ENCODE data around the gene EIF4B.

The EIF4B gene

GRCh38 chr12:53090105-53090504 lies 83.8 kb downstream of the EIF4B start:
- H3K9me3 ChIP-seq (ENCODE audit: severe bottlenecking), result no peaks in the 10 kb centered on the region
- no peaks in the 10 kb centered on the region for H3K36me3 ChIP-seq
- H3K4me3 ChIP-seq (ENCODE audit: low read depth, low read length), result no peak overlapping the region
- no peaks in the 10 kb centered on the region for H3K27me3 ChIP-seq (ENCODE audit: insufficient read depth, low read depth, severe bottlenecking)
- H3K27ac ChIP-seq, result no peak overlapping the region
- TF ChIP-seq CTCF (IDR thresholded peaks at IDR 0.05; ENCODE audit: low read depth, low read length), result no peak
- no peak for DNase-seq

DNA sequence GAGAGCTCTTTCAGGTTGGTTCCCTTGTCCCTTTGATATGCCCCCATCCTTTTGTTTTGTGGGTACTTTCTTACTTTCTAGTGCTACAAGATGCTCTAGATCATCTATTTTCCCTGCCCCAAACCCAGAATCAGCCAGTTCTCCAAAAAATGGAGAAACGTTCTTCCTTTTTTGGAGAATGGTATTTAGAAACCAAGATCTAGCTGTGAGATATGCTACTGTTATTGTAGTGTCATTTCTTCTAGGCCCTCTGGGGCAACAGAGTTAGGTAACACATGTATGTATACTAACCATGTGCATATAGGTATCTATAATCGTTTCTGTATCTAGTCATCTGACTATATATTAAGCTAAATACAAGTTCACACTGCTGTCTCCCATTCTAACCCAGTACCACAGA lies 84.3 kb downstream of the EIF4B start:
- no peak overlapping the region for H3K4me3 ChIP-seq (ENCODE audit: low read depth, low read length)
- no peaks in the 10 kb centered on the region for H3K36me3 ChIP-seq
- no peak for TF ChIP-seq CTCF (IDR thresholded peaks at IDR 0.05; ENCODE audit: low read depth, low read length)
- no peak for DNase-seq
- H3K27ac ChIP-seq, result no peak overlapping the region
- no peaks in the 10 kb centered on the region for H3K27me3 ChIP-seq (ENCODE audit: insufficient read depth, low read depth, severe bottlenecking)
- H3K9me3 ChIP-seq (ENCODE audit: severe bottlenecking), result no peaks in the 10 kb centered on the region

DNA sequence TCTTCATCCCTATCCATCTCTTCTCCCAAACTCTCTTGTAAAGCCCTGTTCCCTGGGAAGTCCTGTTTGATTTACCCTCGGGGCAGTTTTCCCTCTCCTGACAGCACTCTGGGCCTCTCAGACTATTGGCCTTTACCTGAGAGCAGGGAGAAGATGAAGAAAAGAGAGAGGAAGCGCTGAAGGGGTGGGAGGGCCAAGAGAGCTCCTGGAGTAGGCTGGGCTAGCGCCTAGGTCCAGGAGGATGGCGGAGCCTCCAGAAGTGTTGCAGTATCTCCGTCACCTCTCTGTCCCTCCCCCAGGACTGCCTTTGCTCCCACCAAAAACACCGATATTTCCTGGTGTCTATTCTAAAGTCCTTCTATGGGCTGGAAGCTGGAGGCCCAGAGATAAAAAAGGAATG lies 85.5 kb downstream of the EIF4B start:
- Histone ChIP-seq H3K27me3 (ENCODE audit: insufficient read depth, low read depth, severe bottlenecking) (peaks cover 7% of the 10 kb centered on the region), H3K27ac (no peak overlapping the region), H3K9me3 (ENCODE audit: severe bottlenecking) (no peaks in the 10 kb centered on the region), H3K4me3 (ENCODE audit: low read depth, low read length) (no peak overlapping the region), H3K36me3 (no peaks in the 10 kb centered on the region)
- no peak for DNase-seq
- no peak for TF ChIP-seq CTCF (IDR thresholded peaks at IDR 0.05; ENCODE audit: low read depth, low read length)
